Thoracic aorta (tissue), 2 donors: Measurements from ENCODE around the gene IGSF6. TPM values are rescaled to one million over a fixed set of nuclear protein-coding genes. Genes with fewer than 3 reads are reported as not detected.

Source experiments
- ATAC-seq: fragments of 150-250 bp; one replicate; pipeline ENCODE4 v1.8.0; 2017; ENCODE audit warnings: low read depth; ENCODE audit not compliant: insufficient number of reproducible peaks, low FRiP score
- DNase-seq: peaks from one replicate; pipeline ENCODE4 v3.0.0-alpha.2; 2020; ENCODE audit warnings: low spot score
- H3K27ac ChIP-seq, 2 donors: fragments of 200-600 bp; sonication (generic); 1 replicate in 1 of 2; 2 replicates in 1 of 2; pipeline ENCODE4 v1.5.1; 2016; ENCODE audit warnings: mild to moderate bottlenecking in 2 of 2, moderate library complexity in 2 of 2
- H3K27me3 ChIP-seq: fragments of 200-600 bp; sonication (generic); replicated peaks from 2 replicates; pipeline ENCODE4 v1.6.0; 2016; ENCODE audit warnings: mild to moderate bottlenecking; ENCODE audit not compliant: insufficient read depth
- H3K36me3 ChIP-seq: fragments of 200-600 bp; sonication (generic); one replicate; pipeline ENCODE4 v1.5.1; 2016
- H3K4me1 ChIP-seq, 2 donors: fragments of 200-600 bp; sonication (generic); 1 replicate in 1 of 2; 2 replicates in 1 of 2; pipeline versions ENCODE4 v1.5.1 to v1.6.0; 2016; ENCODE audit warnings: low read depth in 2 of 2, mild to moderate bottlenecking in 1 of 2; ENCODE audit not compliant: control insufficient read depth in 1 of 2
- H3K4me3 ChIP-seq: fragments of 200-600 bp; sonication (generic); 2 replicates; pipeline ENCODE4 v1.5.1; 2016; ENCODE audit warnings: mild to moderate bottlenecking
- H3K9me3 ChIP-seq: fragments of 200-600 bp; sonication (generic); 2 replicates; pipeline ENCODE4 v1.5.1; 2016
- CTCF ChIP-seq: fragments of 200-600 bp; sonication (generic); IDR thresholded peaks from one replicate; pipeline ENCODE4 v1.5.1; 2019; ENCODE audit warnings: antibody characterized with exemption
- total RNA-seq, 2 donors: library from RNA; depleted of rRNA; stranded (reverse); fragments of >200 nt; gene quantifications; one replicate each; pipeline versions ENCODE4 v1.1.0 to v1.2.3, GENCODE V29; 2016

IGSF6 gene
- total RNA-seq, 2 donors from 2014 or later, result 4.2 to 4.3 TPM

GRCh38 chr16:21598206-21598605, 54.2 kb downstream of the IGSF6 start:
- TF ChIP-seq CTCF, result no peak
- H3K9me3 ChIP-seq, result no peaks in the 10 kb centered on the region
- no peak overlapping the region for H3K4me3 ChIP-seq
- H3K27ac ChIP-seq, result no peak overlapping the region
- H3K4me1 ChIP-seq, result peaks cover 2 to 26% of the 10 kb centered on the region in 2 donors
- no peaks in the 10 kb centered on the region for H3K36me3 ChIP-seq
- H3K27me3 ChIP-seq, result no peaks in the 10 kb centered on the region
- ATAC-seq (no peak), DNase-seq (no peak)

GRCh38 chr16:21597561-21598030, 54.8 kb downstream of the IGSF6 start:
- TF ChIP-seq CTCF, result no peak
- no peak overlapping the region for H3K27ac ChIP-seq
- ATAC-seq (no peak), DNase-seq (no peak)
- no peak overlapping the region for H3K4me3 ChIP-seq
- no peaks in the 10 kb centered on the region for H3K9me3 ChIP-seq
- H3K36me3 ChIP-seq, result no peaks in the 10 kb centered on the region
- no peaks in the 10 kb centered on the region for H3K27me3 ChIP-seq
- H3K4me1 ChIP-seq, result peaks cover 2 to 26% of the 10 kb centered on the region in 2 donors

GRCh38 chr16:21593530-21594289, 58.7 kb downstream of the IGSF6 start:
- no peak overlapping the region for H3K4me3 ChIP-seq
- no peak overlapping the region for H3K27ac ChIP-seq
- no peaks in the 10 kb centered on the region for H3K36me3 ChIP-seq
- no peak for DNase-seq
- no peak for TF ChIP-seq CTCF
- no peak for ATAC-seq
- H3K27me3 ChIP-seq, result no peaks in the 10 kb centered on the region
- H3K4me1 ChIP-seq, result peaks cover 0 to 4% of the 10 kb centered on the region in 2 donors
- H3K9me3 ChIP-seq, result no peaks in the 10 kb centered on the region

GRCh38 chr16:21592191-21592590, 60.2 kb downstream of the IGSF6 start:
- H3K9me3 ChIP-seq, result no peaks in the 10 kb centered on the region
- H3K27me3 ChIP-seq, result no peaks in the 10 kb centered on the region
- DNase-seq (no peak), ATAC-seq (no peak)
- H3K4me1 ChIP-seq, result no peaks in the 10 kb centered on the region
- no peak overlapping the region for H3K4me3 ChIP-seq
- no peak overlapping the region for H3K27ac ChIP-seq
- no peaks in the 10 kb centered on the region for H3K36me3 ChIP-seq
- TF ChIP-seq CTCF, result no peak

- DNase-seq, result no peak
- no peak for ATAC-seq
- H3K27me3 ChIP-seq, result no peaks in the 10 kb centered on the region
- H3K9me3 ChIP-seq, result no peaks in the 10 kb centered on the region
- TF ChIP-seq CTCF, result no peak
- no peak overlapping the region for H3K27ac ChIP-seq
- H3K36me3 ChIP-seq, result no peaks in the 10 kb centered on the region
- no peaks in the 10 kb centered on the region for H3K4me1 ChIP-seq
- H3K4me3 ChIP-seq, result no peak overlapping the region
Observed at GRCh38 chr16:21590796-21591195, 61.6 kb downstream of the IGSF6 start.
